Vagina (tissue), 2 donors: ENCODE results near the gene ZBTB22.

Experiments used
- POLR2A ChIP-seq, 2 donors: fragments of 450-650 bp; IDR thresholded peaks; one replicate each; pipeline ENCODE4 v1.6.1; 2017; ENCODE audit warnings: antibody characterized with exemption in 2 of 2, mild to moderate bottlenecking in 2 of 2, moderate library complexity in 2 of 2
- POLR2AphosphoS5 ChIP-seq, 2 donors: sonication (generic); formaldehyde crosslinking; IDR thresholded peaks; one replicate each; pipeline ENCODE4 v1.9.0; 2017; ENCODE audit warnings: antibody characterized with exemption in 2 of 2, mild to moderate bottlenecking in 2 of 2, low read depth in 1 of 2; ENCODE audit not compliant: insufficient read depth in 1 of 2
- TF ChIP-seq, protein P1 (sequence below), 3 experiments: fragments of 450-650 bp in 2 of 3; fragments of 200-600 bp in 1 of 3; sonication (generic) in 1 of 3; IDR thresholded peaks; one replicate each; pipeline ENCODE4 v1.5.1; 2017 to 2019; ENCODE audit warnings: antibody characterized with exemption in 3 of 3, mild to moderate bottlenecking in 2 of 3, moderate library complexity in 2 of 3

- TF ChIP-seq, protein P1, sequence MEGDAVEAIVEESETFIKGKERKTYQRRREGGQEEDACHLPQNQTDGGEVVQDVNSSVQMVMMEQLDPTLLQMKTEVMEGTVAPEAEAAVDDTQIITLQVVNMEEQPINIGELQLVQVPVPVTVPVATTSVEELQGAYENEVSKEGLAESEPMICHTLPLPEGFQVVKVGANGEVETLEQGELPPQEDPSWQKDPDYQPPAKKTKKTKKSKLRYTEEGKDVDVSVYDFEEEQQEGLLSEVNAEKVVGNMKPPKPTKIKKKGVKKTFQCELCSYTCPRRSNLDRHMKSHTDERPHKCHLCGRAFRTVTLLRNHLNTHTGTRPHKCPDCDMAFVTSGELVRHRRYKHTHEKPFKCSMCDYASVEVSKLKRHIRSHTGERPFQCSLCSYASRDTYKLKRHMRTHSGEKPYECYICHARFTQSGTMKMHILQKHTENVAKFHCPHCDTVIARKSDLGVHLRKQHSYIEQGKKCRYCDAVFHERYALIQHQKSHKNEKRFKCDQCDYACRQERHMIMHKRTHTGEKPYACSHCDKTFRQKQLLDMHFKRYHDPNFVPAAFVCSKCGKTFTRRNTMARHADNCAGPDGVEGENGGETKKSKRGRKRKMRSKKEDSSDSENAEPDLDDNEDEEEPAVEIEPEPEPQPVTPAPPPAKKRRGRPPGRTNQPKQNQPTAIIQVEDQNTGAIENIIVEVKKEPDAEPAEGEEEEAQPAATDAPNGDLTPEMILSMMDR (IDR thresholded peaks at IDR 0.05) = no peak
- TF ChIP-seq POLR2A (IDR thresholded peaks at IDR 0.05) = no peak
- no peak for TF ChIP-seq POLR2AphosphoS5 (IDR thresholded peaks at IDR 0.05; ENCODE audit: insufficient read depth in 1 of 2, low read depth in 1 of 2)
Observed at GRCh38 chr6:33318426-33319073, 1.0 kb upstream of the ZBTB22 start.
